HG03108 (cell line): Measurements from ENCODE around the gene TRAF3IP3.
"Not testable (repeated sequence)": the region's sequence is repeated elsewhere in the genome, so short reads cannot be mapped to it uniquely, and the experiment has no call there.

Experiments
- ATAC-seq: cut with Tn5 transposase; IDR thresholded peaks from one replicate; pipeline ENCODE4 v1.9.1; 2021; ENCODE audit warnings: moderate library complexity; ENCODE audit not compliant: unreplicated experiment

The TRAF3IP3 gene

GRCh38 chr1:209791920-209792319, 36.1 kb downstream of the TRAF3IP3 start:
- ATAC-seq = no peak

- ATAC-seq = not testable (repeated sequence)
Observed at GRCh38 chr1:209793711-209794110, 37.9 kb downstream of the TRAF3IP3 start.

- no peak for ATAC-seq
Observed at GRCh38 chr1:209797978-209798639, 42.3 kb downstream of the TRAF3IP3 start.

GRCh38 chr1:209800984-209801834, 45.4 kb downstream of the TRAF3IP3 start:
- no peak for ATAC-seq

- ATAC-seq = no peak
Observed at GRCh38 chr1:209802117-209802779, 46.4 kb downstream of the TRAF3IP3 start.

GRCh38 chr1:209802780-209803152, 46.9 kb downstream of the TRAF3IP3 start:
- ATAC-seq = no peak

- ATAC-seq = no peak
Observed at GRCh38 chr1:209803568-209803967, 47.7 kb downstream of the TRAF3IP3 start.

GRCh38 chr1:209805341-209805781, 49.5 kb downstream of the TRAF3IP3 start:
- no peak for ATAC-seq

GRCh38 chr1:209805875-209806760, 50.3 kb downstream of the TRAF3IP3 start, which contains the start of gene IRF6:
Gene IRF6, minus strand, starts transcription at chr1:209806142. Its CDS starts 4,729 bp downstream, at chr1:209801413.
- peak; percentile 90 for ATAC-seq

- ATAC-seq = no peak
Observed at GRCh38 chr1:209807509-209807908, 51.7 kb downstream of the TRAF3IP3 start.

GRCh38 chr1:209808059-209808581, 52.3 kb downstream of the TRAF3IP3 start:
- no peak for ATAC-seq

GRCh38 chr1:209809611-209810010, 53.8 kb downstream of the TRAF3IP3 start:
- ATAC-seq = no peak

- ATAC-seq = no peak
Observed at GRCh38 chr1:209810783-209811182, 54.9 kb downstream of the TRAF3IP3 start.

- ATAC-seq = no peak
Observed at GRCh38 chr1:209813902-209814301, 58.0 kb downstream of the TRAF3IP3 start.

- no peak for ATAC-seq
Observed at GRCh38 chr1:209815490-209815889, 59.6 kb downstream of the TRAF3IP3 start.

GRCh38 chr1:209815931-209816341, 60.1 kb downstream of the TRAF3IP3 start:
- no peak for ATAC-seq

- no peak for ATAC-seq
Observed at GRCh38 chr1:209816923-209817322, 61.1 kb downstream of the TRAF3IP3 start.

- no peak for ATAC-seq
Observed at GRCh38 chr1:209817691-209818090, 61.8 kb downstream of the TRAF3IP3 start.

- ATAC-seq = no peak
Observed at GRCh38 chr1:209819058-209819457, 63.2 kb downstream of the TRAF3IP3 start.

GRCh38 chr1:209820986-209821385, 65.1 kb downstream of the TRAF3IP3 start:
- no peak for ATAC-seq
